NCI-H2029 treated with DMSO at 0.1 percent for 48 hours (cell line): ENCODE measurements around the gene MAPK8IP1.

Experiments used
- DNase-seq: peaks from one replicate; lab custom pipeline; 2025; lab: John Stamatoyannopoulos, UW

The MAPK8IP1 gene

DNA sequence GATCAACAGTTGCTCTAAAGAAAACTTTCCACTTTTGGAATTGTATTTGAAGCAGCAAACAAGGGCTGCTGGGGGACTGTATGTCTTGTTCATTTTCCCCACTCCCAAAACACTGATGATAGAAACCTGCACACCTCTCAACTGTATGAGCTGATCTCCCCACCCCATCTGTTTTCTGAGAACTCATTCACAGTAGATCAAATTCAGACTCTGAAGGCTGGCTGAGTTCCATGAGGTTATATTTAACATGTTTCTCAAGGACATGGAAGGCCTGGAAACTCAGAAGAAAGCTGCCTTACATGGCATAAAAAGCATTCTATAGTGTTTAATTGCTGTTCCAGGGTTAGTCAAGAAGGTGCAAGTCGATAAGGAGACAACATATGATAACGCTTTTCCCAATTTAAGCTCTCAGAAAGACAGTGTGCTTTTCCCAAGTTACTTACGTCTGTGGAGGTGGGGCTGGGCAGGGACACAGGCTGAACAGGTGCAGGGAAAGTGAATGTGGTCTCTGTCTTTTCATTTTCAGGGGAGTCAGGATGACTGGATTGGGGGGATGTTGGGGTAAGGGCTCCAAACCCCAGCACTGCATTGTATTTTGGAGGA lies 60.0 kb downstream of the MAPK8IP1 start:
- no peak for DNase-seq

DNA sequence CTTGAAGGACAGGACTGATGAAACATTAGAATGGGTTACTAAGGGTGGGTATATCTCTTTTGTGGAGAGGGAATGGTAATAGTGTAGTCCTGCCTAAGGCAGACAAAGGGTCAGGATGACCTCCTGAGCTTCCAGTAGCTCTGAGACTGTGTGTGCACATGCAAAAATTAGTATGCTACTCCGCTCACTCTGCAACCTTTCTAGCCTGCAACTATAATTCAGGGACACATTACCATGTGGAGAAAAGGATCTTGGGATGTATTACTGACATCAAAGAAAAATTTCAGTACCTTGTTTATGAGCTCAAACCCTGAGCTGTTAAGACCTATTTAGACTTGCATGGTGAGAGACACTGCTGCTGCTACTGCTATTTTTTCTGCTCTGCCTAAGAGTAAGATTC lies 62.4 kb downstream of the MAPK8IP1 start:
- no peak for DNase-seq

DNA sequence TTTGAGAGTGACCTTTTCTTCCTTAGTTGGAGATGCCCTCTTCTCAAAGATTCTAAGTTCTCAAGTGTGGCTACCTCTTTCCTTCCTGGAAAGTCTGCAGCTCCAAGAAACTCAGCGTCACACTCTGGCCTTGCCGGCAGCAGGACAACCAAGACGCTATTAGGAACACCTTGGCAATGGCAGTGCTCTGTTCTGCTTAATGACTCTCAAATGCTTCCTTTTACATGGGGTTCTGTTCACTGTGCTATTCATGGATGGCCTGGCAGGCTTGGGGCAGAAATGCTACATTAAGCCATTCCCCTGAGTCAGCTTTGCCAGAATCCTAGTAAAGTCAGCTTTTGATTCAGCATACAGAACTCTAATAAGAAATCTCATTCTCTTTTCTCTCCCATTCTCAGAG lies 62.9 kb downstream of the MAPK8IP1 start:
- DNase-seq, result no peak

GRCh38 chr11:45949992-45950407 lies 64.5 kb downstream of the MAPK8IP1 start:
- DNase-seq, result no peak
